Right ventricle myocardium superior (tissue), 1 donor: ENCODE measurements around the gene DUOXA1. TPM values are rescaled to one million over a fixed set of nuclear protein-coding genes. Genes with fewer than 3 reads are reported as not detected.

Experiments used
- ATAC-seq: fragments of 200-7000 bp; cut with Tn5 transposase; one replicate; pipeline ENCODE4 v1.9.1; 2020; ENCODE audit warnings: mild to moderate bottlenecking; ENCODE audit not compliant: poor library complexity
- DNase-seq: peaks from one replicate; pipeline ENCODE4 v3.0.0-alpha.2; 2020
- intact Hi-C: fragments of 100-400 bp; cut with DNase I; formaldehyde crosslinking; loops from one replicate; pipeline ENCODE4 v1.11.2; 2022
- total RNA-seq: library from RNA; stranded (reverse); fragmentation: NEBNext Ultra II Directional; extraction: Animal tissue kit (Norgen Biotek cat#: 25700); gene quantifications from one replicate; pipeline ENCODE4 v1.2.1, GENCODE V29; 2021
- donor health status: DM: no; HTN: yes; CAD: no; lungs with severe emphysema.

The DUOXA1 gene
- total RNA-seq, 1 donor from 2014 or later, result 0.56 TPM

GRCh38 chr15:45155739-45156138, 26.1 kb upstream of the DUOXA1 start:
- ATAC-seq (no peak), DNase-seq (no peak)
- intact Hi-C loops, result no loop called here

GRCh38 chr15:45151998-45152828, 22.5 kb upstream of the DUOXA1 start:
- ATAC-seq, result no peak
- intact Hi-C loops, result no loop called here

GRCh38 chr15:45150997-45151396, 21.3 kb upstream of the DUOXA1 start:
- intact Hi-C loops, result no loop called here
- DNase-seq (no peak), ATAC-seq (no peak)

More at GRCh38 chr15:45151998-45152828, 22.5 kb upstream of the DUOXA1 start:
- no peak for DNase-seq

- DNase-seq (no peak), ATAC-seq (no peak)
- intact Hi-C loops, result no loop called here
Measured at GRCh38 chr15:45150481-45150880, 20.8 kb upstream of the DUOXA1 start.

- ATAC-seq, result no peak
- intact Hi-C loops, result no loop called here
- no peak for DNase-seq
Measured at GRCh38 chr15:45149060-45149459, 19.4 kb upstream of the DUOXA1 start.

GRCh38 chr15:45148076-45149059, 18.7 kb upstream of the DUOXA1 start:
- no peak for ATAC-seq
- intact Hi-C loops, result no loop called here
- DNase-seq, result no peak

GRCh38 chr15:45147606-45148005, 17.9 kb upstream of the DUOXA1 start:
- DNase-seq (no peak), ATAC-seq (no peak)
- intact Hi-C loops, result no loop called here

- intact Hi-C loops, result no loop called here
- ATAC-seq, result no peak
- no peak for DNase-seq
Measured at GRCh38 chr15:45146405-45146804, 16.7 kb upstream of the DUOXA1 start.

- intact Hi-C loops, result no loop called here
Measured at GRCh38 chr15:45144775-45145174, 15.1 kb upstream of the DUOXA1 start.

GRCh38 chr15:45143946-45144345, 14.3 kb upstream of the DUOXA1 start:
- ATAC-seq (no peak), DNase-seq (no peak)
- intact Hi-C loops, result no loop called here

More at GRCh38 chr15:45144775-45145174, 15.1 kb upstream of the DUOXA1 start:
- ATAC-seq, result no peak
- no peak for DNase-seq

GRCh38 chr15:45143056-45143455, 13.4 kb upstream of the DUOXA1 start:
- DNase-seq (no peak), ATAC-seq (no peak)
- intact Hi-C loops, result no loop called here

GRCh38 chr15:45141386-45141785, 11.7 kb upstream of the DUOXA1 start:
- DNase-seq, result no peak
- intact Hi-C loops, result no loop called here

GRCh38 chr15:45140557-45141250, 11.0 kb upstream of the DUOXA1 start:
- intact Hi-C loops, result no loop called here
- ATAC-seq, result no peak
- no peak for DNase-seq

More at GRCh38 chr15:45141386-45141785, 11.7 kb upstream of the DUOXA1 start:
- ATAC-seq, result no peak

- DNase-seq, result no peak
- ATAC-seq, result no peak
Measured at GRCh38 chr15:45139770-45140169, 10.1 kb upstream of the DUOXA1 start.

GRCh38 chr15:45138814-45139765, 9.4 kb upstream of the DUOXA1 start:
- intact Hi-C loops, result no loop called here
- DNase-seq (no peak), ATAC-seq (peak; percentile 34)

More at GRCh38 chr15:45139770-45140169, 10.1 kb upstream of the DUOXA1 start:
- intact Hi-C loops, result no loop called here

- DNase-seq, result no peak
- ATAC-seq, result no peak
- intact Hi-C loops, result no loop called here
Measured at GRCh38 chr15:45137703-45138102, 8.0 kb upstream of the DUOXA1 start.

GRCh38 chr15:45136378-45136764, 6.7 kb upstream of the DUOXA1 start:
- ATAC-seq, result no peak
- DNase-seq, result no peak
- intact Hi-C loops, result no loop called here
